Neuronal stem cell (in vitro differentiated cells): ENCODE data around the gene CCSER2.

Experiments used
- DNase-seq: peaks from one replicate; pipeline ENCODE4 v3.0.0-alpha.2; 2013; ENCODE audit warnings: low spot score
- H2AFZ ChIP-seq: one replicate; pipeline ENCODE4 v1.6.1; 2013; ENCODE audit warnings: mild to moderate bottlenecking, low read length, inconsistent platforms
- H2AK5ac ChIP-seq: 2 replicates; pipeline ENCODE4 v1.6.1; 2013; ENCODE audit warnings: low read depth, mild to moderate bottlenecking, inconsistent platforms, low read length, moderate library complexity, mixed read lengths
- H2BK120ac ChIP-seq: 2 replicates; pipeline ENCODE4 v1.6.1; 2013; ENCODE audit warnings: low read depth, mild to moderate bottlenecking, inconsistent platforms, low read length, moderate library complexity, mixed read lengths
- H2BK12ac ChIP-seq: one replicate; pipeline ENCODE4 v1.6.1; 2013; ENCODE audit warnings: low read length, inconsistent platforms
- H2BK15ac ChIP-seq: 2 replicates; pipeline ENCODE4 v1.6.1; 2013; ENCODE audit warnings: mild to moderate bottlenecking, low read length, inconsistent platforms, mixed read lengths
- H2BK5ac ChIP-seq: one replicate; pipeline ENCODE4 v1.6.1; 2013; ENCODE audit warnings: inconsistent platforms, mild to moderate bottlenecking, low read length, moderate library complexity
- H3K14ac ChIP-seq: one replicate; pipeline ENCODE4 v1.6.1; 2013; ENCODE audit warnings: low read length, inconsistent platforms
- H3K18ac ChIP-seq: 2 replicates; pipeline ENCODE4 v1.6.1; 2013; ENCODE audit warnings: low read length, inconsistent platforms
- H3K23ac ChIP-seq: 2 replicates; pipeline ENCODE4 v1.6.1; 2013; ENCODE audit warnings: low read depth, mild to moderate bottlenecking, mixed read lengths, low read length, inconsistent platforms; ENCODE audit not compliant: poor library complexity
- H3K27ac ChIP-seq: replicated peaks from 3 replicates; pipeline ENCODE4 v1.5.1; 2013; ENCODE audit warnings: low read length, inconsistent platforms
- H3K27me3 ChIP-seq, 3 experiments: 2 replicates each; pipeline ENCODE4 v1.6.1; 2013; ENCODE audit warnings: low read length in 3 of 3, mild to moderate bottlenecking in 2 of 3, inconsistent platforms in 1 of 3, low read depth in 1 of 3, mixed read lengths in 1 of 3, moderate library complexity in 1 of 3; ENCODE audit not compliant: control insufficient read depth in 3 of 3, insufficient read depth in 3 of 3
- H3K36me3 ChIP-seq, 2 donors: replicated peaks in 1 of 2; 2 replicates each; pipeline ENCODE4 v1.6.1; 2013; ENCODE audit warnings: low read length in 2 of 2; ENCODE audit not compliant: control insufficient read depth in 2 of 2, insufficient read depth in 2 of 2
- H3K4ac ChIP-seq: 2 replicates; pipeline ENCODE4 v1.6.1; 2013; ENCODE audit warnings: inconsistent platforms, mild to moderate bottlenecking, low read length, moderate library complexity
- H3K4me1 ChIP-seq, 2 donors: 1 replicate in 1 of 2; 2 replicates in 1 of 2; pipeline ENCODE4 v1.6.1; 2013; ENCODE audit warnings: low read length in 2 of 2, low read depth in 1 of 2; ENCODE audit not compliant: control insufficient read depth in 2 of 2, insufficient read depth in 1 of 2
- H3K4me2 ChIP-seq: one replicate; pipeline ENCODE4 v1.6.1; 2013; ENCODE audit warnings: mild to moderate bottlenecking, low read length, inconsistent platforms; ENCODE audit not compliant: insufficient read depth, poor library complexity, severe bottlenecking
- H3K4me3 ChIP-seq, 2 donors: 2 replicates each; pipeline ENCODE4 v1.5.1; 2013; ENCODE audit warnings: low read length in 2 of 2, mild to moderate bottlenecking in 2 of 2, inconsistent platforms in 1 of 2, moderate library complexity in 1 of 2
- H3K79me1 ChIP-seq: one replicate; pipeline ENCODE4 v1.6.1; 2013; ENCODE audit warnings: low read depth, mild to moderate bottlenecking, inconsistent platforms, low read length, moderate library complexity
- H3K9ac ChIP-seq: one replicate; pipeline ENCODE4 v1.6.1; 2013; ENCODE audit warnings: mild to moderate bottlenecking, low read depth, low read length, inconsistent platforms; ENCODE audit not compliant: poor library complexity
- H3K9me3 ChIP-seq, 2 donors: replicated peaks in 1 of 2; 2 replicates each; pipeline versions ENCODE3 to v1.6.1; 2013; ENCODE audit warnings: low read length in 2 of 2, mild to moderate bottlenecking in 2 of 2, inconsistent platforms in 1 of 2, low read depth in 1 of 2, mixed read lengths in 1 of 2, moderate library complexity in 1 of 2; ENCODE audit not compliant: control insufficient read depth in 2 of 2, insufficient read depth in 1 of 2
- H4K8ac ChIP-seq: one replicate; pipeline ENCODE4 v1.6.1; 2013; ENCODE audit warnings: low read depth, mild to moderate bottlenecking, inconsistent platforms, low read length, moderate library complexity
- H4K91ac ChIP-seq: one replicate; pipeline ENCODE4 v1.6.1; 2013; ENCODE audit warnings: low read length, low read depth, mild to moderate bottlenecking, inconsistent platforms; ENCODE audit not compliant: poor library complexity
- WGBS, 2 donors: extraction: QIAGEN DNeasy Blood & Tissue Kit; methylation state at CpG; one replicate each; pipeline ENCODE4 v1.1.7; 2013; ENCODE audit warnings: missing lambda C conversion rate in 2 of 2, mixed read lengths in 1 of 2; ENCODE audit not compliant: insufficient read length in 2 of 2, insufficient replicate concordance in 1 of 2; ENCODE audit errors: extremely low coverage in 2 of 2; 5-methylcytosine and 5-hydroxymethylcytosine counted together

Gene CCSER2

DNA sequence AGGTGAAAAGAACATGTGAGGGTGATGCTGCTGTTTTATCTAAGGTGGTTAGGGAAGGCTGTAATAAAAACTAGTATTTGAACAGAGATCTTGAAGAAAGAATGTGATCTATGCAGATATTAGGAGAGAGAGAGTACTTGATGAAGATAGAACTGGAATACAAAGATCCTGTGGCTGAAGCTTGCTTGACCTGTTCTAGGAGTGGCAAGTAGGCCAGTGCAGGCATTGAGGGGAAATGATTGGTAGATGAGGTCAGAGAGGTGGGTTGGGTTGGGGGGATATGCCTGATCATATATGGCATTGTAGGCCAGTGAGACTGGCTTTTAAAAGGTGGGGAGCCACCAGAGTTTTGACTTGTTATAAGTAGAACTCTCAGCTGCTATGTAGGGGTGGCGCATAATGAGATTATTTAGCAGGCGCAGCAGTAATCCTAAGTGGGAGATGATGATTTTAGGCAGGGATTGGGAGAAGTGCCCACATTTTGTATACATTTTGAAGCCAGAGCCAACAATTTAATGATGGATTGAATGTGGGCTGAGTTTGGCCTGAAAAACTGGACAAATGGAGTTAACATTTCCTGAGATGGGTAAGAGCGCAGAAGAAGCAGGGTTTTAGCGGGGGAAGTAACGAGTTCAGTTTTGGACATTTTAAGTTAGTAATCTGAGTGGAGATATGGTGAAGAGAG, 8.2 kb downstream of the CCSER2 start:
- WGBS, 2 donors = no CpG with 5 or more reads among the region's 5 CpGs
- no peak overlapping the region for H3K18ac ChIP-seq
- no peak overlapping the region for H4K91ac ChIP-seq
- no peaks in the 10 kb centered on the region for H3K9me3 ChIP-seq
- H3K4me3 ChIP-seq = no peak overlapping the region
- H3K4me1 ChIP-seq = peaks cover 0 to 9% of the 10 kb centered on the region in 2 donors
- peaks cover 4% of the 10 kb centered on the region for H3K79me1 ChIP-seq
- DNase-seq = no peak
- H2AK5ac ChIP-seq = no peak overlapping the region
- no peak overlapping the region for H4K8ac ChIP-seq
- H3K36me3 ChIP-seq = peaks cover 0 to 3% of the 10 kb centered on the region in 2 donors
- H3K27ac ChIP-seq = no peak overlapping the region
- H3K4me2 ChIP-seq = no peak overlapping the region
- H3K23ac ChIP-seq = no peak overlapping the region
- H3K14ac ChIP-seq = no peak overlapping the region
- no peaks in the 10 kb centered on the region for H3K27me3 ChIP-seq
- H2BK15ac ChIP-seq = no peak overlapping the region
- H2AFZ ChIP-seq = no peak overlapping the region
- no peak overlapping the region for H2BK120ac ChIP-seq
- H3K9ac ChIP-seq = no peak overlapping the region
- no peak overlapping the region for H2BK5ac ChIP-seq
- H3K4ac ChIP-seq = no peak overlapping the region
- H2BK12ac ChIP-seq = no peak overlapping the region

DNA sequence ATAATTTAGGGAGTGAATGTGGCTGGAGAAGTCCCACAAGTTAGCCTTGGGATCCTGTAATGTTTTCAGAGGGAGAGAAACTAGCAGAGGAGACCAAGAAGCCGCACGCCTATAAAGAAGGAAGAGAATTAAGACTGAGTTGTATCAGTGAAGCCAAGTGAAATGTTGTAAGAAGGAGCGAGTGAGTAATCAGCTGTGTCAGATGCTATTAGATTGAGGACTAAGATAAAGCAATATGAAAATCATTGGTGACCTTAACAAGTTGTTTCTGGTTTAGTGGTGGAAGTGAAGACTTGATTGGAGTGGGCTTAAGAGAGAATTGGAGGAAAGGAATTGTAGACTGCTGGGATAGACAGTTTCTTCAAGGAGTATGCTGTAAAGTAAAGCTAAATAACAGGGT, 8.8 kb downstream of the CCSER2 start:
- H2AFZ ChIP-seq = no peak overlapping the region
- no peaks in the 10 kb centered on the region for H3K9me3 ChIP-seq
- no peak overlapping the region for H3K4me2 ChIP-seq
- H3K14ac ChIP-seq = no peak overlapping the region
- no peak overlapping the region for H2AK5ac ChIP-seq
- H3K36me3 ChIP-seq = peaks cover 0 to 5% of the 10 kb centered on the region in 2 donors
- H3K23ac ChIP-seq = no peak overlapping the region
- no peak overlapping the region for H3K27ac ChIP-seq
- no peak overlapping the region for H3K18ac ChIP-seq
- peaks cover 4% of the 10 kb centered on the region for H3K79me1 ChIP-seq
- H3K27me3 ChIP-seq = no peaks in the 10 kb centered on the region
- H2BK15ac ChIP-seq = no peak overlapping the region
- H4K91ac ChIP-seq = no peak overlapping the region
- peaks cover 0 to 9% of the 10 kb centered on the region in 2 donors for H3K4me1 ChIP-seq
- H2BK12ac ChIP-seq = no peak overlapping the region
- H3K4ac ChIP-seq = no peak overlapping the region
- no peak overlapping the region for H3K9ac ChIP-seq
- WGBS, 2 donors = no CpG with 5 or more reads among the region's 3 CpGs
- H2BK5ac ChIP-seq = no peak overlapping the region
- no peak overlapping the region for H4K8ac ChIP-seq
- no peak overlapping the region for H3K4me3 ChIP-seq
- DNase-seq = no peak
- no peak overlapping the region for H2BK120ac ChIP-seq

DNA sequence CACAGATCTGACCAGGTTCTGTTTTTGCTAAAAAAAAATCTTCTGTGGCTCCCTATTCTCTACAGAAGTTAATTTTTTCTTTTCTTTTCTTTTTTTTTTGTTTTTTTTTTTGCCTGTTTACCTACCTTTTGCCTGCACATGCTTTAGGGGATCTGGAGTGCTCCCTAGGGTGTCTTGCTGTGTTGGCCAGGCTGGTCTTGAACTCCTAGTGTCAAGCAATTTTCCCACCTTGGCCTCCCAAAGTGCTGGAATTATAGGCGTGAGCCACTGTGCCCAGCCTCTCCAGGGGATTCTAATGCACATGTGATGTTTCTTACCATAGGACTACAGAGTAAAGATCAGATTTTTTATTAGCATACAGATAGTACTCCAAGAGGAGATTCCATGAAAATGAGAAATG, 10.6 kb downstream of the CCSER2 start:
- no peak overlapping the region for H2BK120ac ChIP-seq
- no peak overlapping the region for H4K8ac ChIP-seq
- H3K27me3 ChIP-seq = no peaks in the 10 kb centered on the region
- peaks cover 0 to 6% of the 10 kb centered on the region in 2 donors for H3K4me1 ChIP-seq
- peaks cover 3% of the 10 kb centered on the region for H3K79me1 ChIP-seq
- no peak for DNase-seq
- no peak overlapping the region for H3K4me3 ChIP-seq
- no peak overlapping the region for H4K91ac ChIP-seq
- no peak overlapping the region for H2BK15ac ChIP-seq
- H3K27ac ChIP-seq = no peak overlapping the region
- H2AFZ ChIP-seq = no peak overlapping the region
- no peak overlapping the region for H3K18ac ChIP-seq
- H3K4ac ChIP-seq = no peak overlapping the region
- H2AK5ac ChIP-seq = no peak overlapping the region
- no peak overlapping the region for H3K4me2 ChIP-seq
- no peak overlapping the region for H2BK12ac ChIP-seq
- no peak overlapping the region for H3K14ac ChIP-seq
- H2BK5ac ChIP-seq = no peak overlapping the region
- no peak overlapping the region for H3K9ac ChIP-seq
- no CpG with 5 or more reads among the region's 1 CpG for WGBS, 2 donors
- no peak overlapping the region for H3K23ac ChIP-seq
- H3K36me3 ChIP-seq = peaks cover 0 to 5% of the 10 kb centered on the region in 2 donors
- H3K9me3 ChIP-seq = no peaks in the 10 kb centered on the region

DNA sequence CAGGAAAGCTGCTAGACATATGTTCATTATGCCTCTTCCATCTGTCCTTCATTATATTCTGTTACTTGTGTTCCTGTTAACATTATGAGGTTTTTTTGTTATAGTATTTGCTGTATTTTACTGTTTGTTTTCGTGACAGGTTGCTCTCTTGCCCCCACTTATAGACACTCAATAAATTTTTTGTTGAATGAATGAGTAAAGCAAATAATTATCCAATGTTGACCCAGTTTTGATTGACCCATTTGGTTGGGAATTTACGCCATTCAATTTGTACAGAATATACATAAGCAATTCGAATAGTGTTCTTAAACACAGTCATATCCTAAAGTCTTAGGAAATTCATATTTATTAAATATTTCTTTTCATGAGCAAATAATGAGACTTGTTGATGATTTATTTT, 11.8 kb downstream of the CCSER2 start:
- no peak overlapping the region for H2AFZ ChIP-seq
- peaks cover 0 to 4% of the 10 kb centered on the region in 2 donors for H3K4me1 ChIP-seq
- no peak overlapping the region for H3K14ac ChIP-seq
- peaks cover 0 to 5% of the 10 kb centered on the region in 2 donors for H3K36me3 ChIP-seq
- no peak overlapping the region for H3K18ac ChIP-seq
- H2BK5ac ChIP-seq = no peak overlapping the region
- H3K79me1 ChIP-seq = no peaks in the 10 kb centered on the region
- no peaks in the 10 kb centered on the region for H3K9me3 ChIP-seq
- no peak overlapping the region for H3K4me2 ChIP-seq
- no peak overlapping the region for H2BK12ac ChIP-seq
- H3K9ac ChIP-seq = no peak overlapping the region
- H2AK5ac ChIP-seq = no peak overlapping the region
- WGBS, 2 donors = no CpG with 5 or more reads among the region's 3 CpGs
- H2BK15ac ChIP-seq = no peak overlapping the region
- H4K8ac ChIP-seq = no peak overlapping the region
- no peak overlapping the region for H3K4ac ChIP-seq
- H4K91ac ChIP-seq = no peak overlapping the region
- H2BK120ac ChIP-seq = no peak overlapping the region
- no peak overlapping the region for H3K27ac ChIP-seq
- DNase-seq = no peak
- no peak overlapping the region for H3K23ac ChIP-seq
- no peaks in the 10 kb centered on the region for H3K27me3 ChIP-seq
- no peak overlapping the region for H3K4me3 ChIP-seq
